Measurements from ENCODE around the gene MSI2. TPM values are rescaled to one million over a fixed set of nuclear protein-coding genes. Genes with fewer than 3 reads are reported as not detected.

Gene MSI2
- total RNA-seq, 1 donor: 12.6 TPM

GRCh38 chr17:57243171-57243622, 13.1 kb upstream of the MSI2 start:
- TF ChIP-seq, protein P1, sequence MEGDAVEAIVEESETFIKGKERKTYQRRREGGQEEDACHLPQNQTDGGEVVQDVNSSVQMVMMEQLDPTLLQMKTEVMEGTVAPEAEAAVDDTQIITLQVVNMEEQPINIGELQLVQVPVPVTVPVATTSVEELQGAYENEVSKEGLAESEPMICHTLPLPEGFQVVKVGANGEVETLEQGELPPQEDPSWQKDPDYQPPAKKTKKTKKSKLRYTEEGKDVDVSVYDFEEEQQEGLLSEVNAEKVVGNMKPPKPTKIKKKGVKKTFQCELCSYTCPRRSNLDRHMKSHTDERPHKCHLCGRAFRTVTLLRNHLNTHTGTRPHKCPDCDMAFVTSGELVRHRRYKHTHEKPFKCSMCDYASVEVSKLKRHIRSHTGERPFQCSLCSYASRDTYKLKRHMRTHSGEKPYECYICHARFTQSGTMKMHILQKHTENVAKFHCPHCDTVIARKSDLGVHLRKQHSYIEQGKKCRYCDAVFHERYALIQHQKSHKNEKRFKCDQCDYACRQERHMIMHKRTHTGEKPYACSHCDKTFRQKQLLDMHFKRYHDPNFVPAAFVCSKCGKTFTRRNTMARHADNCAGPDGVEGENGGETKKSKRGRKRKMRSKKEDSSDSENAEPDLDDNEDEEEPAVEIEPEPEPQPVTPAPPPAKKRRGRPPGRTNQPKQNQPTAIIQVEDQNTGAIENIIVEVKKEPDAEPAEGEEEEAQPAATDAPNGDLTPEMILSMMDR (IDR thresholded peaks at IDR 0.05; ENCODE audit: insufficient read depth, low read length): peak; percentile 100
- peak; percentile 72 for DNase-seq (ENCODE audit: low read depth)
- no peak overlapping the region for H3K4me3 ChIP-seq (ENCODE audit: low read depth, low read length)

DNA sequence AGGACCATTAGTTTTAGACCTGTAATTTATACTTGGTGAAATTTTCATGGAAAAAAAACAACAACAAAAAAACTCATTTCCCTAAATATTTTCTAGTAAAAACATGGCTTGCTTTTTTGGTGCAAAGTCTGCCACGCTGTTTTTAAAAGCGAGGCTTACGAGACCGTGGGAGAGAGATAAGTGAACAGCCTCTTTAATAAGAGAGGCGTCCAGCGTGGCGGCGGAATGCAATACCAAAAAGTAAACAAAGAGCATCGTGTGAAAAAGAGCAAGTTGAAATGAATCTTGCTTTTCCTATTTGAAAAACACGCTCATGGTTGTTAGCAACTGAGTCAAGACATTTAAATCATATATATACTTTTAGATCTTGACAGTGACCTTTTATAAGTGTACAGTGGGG, 10.5 kb upstream of the MSI2 start:
- H3K4me3 ChIP-seq (ENCODE audit: low read depth, low read length): no peak overlapping the region
- DNase-seq (ENCODE audit: low read depth): no peak
- TF ChIP-seq, protein P1 (IDR thresholded peaks at IDR 0.05; ENCODE audit: insufficient read depth, low read length): no peak

GRCh38 chr17:57246257-57246656, 10.1 kb upstream of the MSI2 start:
- no peak for DNase-seq (ENCODE audit: low read depth)
- no peak overlapping the region for H3K4me3 ChIP-seq (ENCODE audit: low read depth, low read length)
- TF ChIP-seq, protein P1 (IDR thresholded peaks at IDR 0.05; ENCODE audit: insufficient read depth, low read length): no peak

GRCh38 chr17:57247261-57247660, 9.1 kb upstream of the MSI2 start:
- TF ChIP-seq, protein P1 (IDR thresholded peaks at IDR 0.05; ENCODE audit: insufficient read depth, low read length): no peak
- no peak overlapping the region for H3K4me3 ChIP-seq (ENCODE audit: low read depth, low read length)
- no peak for DNase-seq (ENCODE audit: low read depth)

DNA sequence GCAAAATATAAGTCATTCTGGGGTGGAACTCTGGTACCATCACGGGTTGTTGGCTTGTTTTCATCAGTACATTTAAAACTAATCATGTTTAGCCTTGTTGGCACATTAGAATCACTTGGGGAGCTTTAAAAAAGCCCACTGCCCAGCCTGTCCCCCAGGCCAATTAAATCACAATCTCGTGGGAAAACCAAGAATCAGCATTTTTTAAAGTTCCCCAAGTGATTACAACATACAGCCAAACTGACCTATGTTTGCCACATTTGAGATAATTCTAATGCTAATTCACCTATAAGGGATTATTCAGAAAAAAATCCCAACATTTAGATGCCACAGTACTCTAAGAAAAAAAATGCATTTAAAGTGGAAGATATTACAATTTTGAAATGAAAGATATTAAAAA, 8.4 kb upstream of the MSI2 start:
- H3K4me3 ChIP-seq (ENCODE audit: low read depth, low read length): no peak overlapping the region
- TF ChIP-seq, protein P1 (IDR thresholded peaks at IDR 0.05; ENCODE audit: insufficient read depth, low read length): no peak
- DNase-seq (ENCODE audit: low read depth): no peak

DNA sequence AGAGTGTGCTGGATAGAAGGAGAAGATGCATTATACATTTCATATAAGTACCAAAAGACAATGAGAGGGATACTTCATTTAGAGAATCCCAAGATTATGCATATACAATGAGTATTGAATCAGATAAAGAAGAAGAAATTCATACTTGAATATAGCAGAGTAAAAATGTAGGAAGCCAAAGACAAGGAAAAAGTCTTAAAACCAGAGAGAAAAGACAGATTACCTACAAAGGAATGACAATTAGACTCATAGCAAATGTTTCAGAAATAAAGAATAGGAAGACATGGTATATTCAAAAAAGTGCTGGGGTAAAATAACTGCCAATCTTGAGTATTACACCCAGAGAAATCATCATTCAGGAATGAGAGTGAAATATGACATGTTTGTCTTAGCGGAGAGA, 6.8 kb upstream of the MSI2 start:
- TF ChIP-seq, protein P1 (IDR thresholded peaks at IDR 0.05; ENCODE audit: insufficient read depth, low read length): no peak
- no peak overlapping the region for H3K4me3 ChIP-seq (ENCODE audit: low read depth, low read length)

DNA sequence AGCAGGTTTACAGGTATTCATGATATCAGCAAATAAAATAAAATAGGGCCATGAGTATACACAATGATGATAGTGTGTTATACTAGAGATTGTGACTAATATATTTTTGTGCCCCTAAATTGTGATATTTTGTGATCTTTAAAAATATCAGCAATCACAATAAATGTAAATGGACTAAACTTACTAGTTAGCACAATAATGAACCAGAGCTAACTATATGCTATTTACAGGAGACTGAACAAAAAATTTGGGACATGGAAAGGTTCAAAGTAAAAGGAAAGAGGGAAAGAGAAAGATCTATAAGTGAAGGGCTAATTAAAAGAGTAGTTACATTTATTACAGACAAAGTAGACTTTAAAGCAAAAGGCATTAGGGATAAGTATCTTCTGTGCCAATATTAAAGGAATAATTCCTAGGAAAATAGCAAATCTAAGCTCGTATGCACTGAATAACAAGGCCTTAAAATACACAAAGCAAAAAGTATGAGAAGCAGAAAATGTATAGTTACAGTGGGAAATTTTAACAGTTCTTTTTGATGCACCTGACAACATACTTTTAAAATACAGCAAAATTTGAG, 5.0 kb upstream of the MSI2 start:
- no peak overlapping the region for H3K4me3 ChIP-seq (ENCODE audit: low read depth, low read length)
- DNase-seq (ENCODE audit: low read depth): no peak
- TF ChIP-seq, protein P1 (IDR thresholded peaks at IDR 0.05; ENCODE audit: insufficient read depth, low read length): no peak

More for the DNA sequence above, 6.8 kb upstream of the MSI2 start:
- no peak for DNase-seq (ENCODE audit: low read depth)

Data from fibroblast of the aortic adventitia (primary cell).